Measurements from ENCODE around the gene ATG16L2. TPM values are rescaled to one million over a fixed set of nuclear protein-coding genes. Genes with fewer than 3 reads are reported as not detected.

Gene ATG16L2
- total RNA-seq, 5 donors from 2014 or later (not counting 1 experiment from before 2014, with no cell fraction given) = 107 to 145 (median 127) TPM

DNA sequence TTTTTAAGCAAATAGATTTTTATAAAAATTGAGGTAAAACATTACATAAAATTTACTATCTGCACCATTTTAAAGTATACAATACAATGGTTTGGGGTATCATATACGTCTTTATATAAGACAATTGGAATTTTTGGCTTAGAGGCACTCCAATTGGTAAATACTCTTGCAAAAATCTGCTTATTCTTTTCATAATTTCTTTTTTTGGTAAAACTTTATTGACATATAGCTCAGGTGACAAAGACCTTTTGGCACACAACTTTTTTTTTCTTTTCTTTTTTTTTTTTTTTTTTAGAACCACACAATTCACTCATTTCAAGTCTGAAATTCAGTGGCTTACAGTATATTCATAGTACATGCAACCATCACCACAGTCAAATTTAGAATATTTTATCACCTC is 57.8 kb downstream of the ATG16L2 start:
- H3K4me3 Mint-ChIP-seq = no peak overlapping the region
- no CpG with 5 or more reads among the region's 1 CpG for WGBS (ENCODE audit: insufficient coverage)
- DNase-seq (no peak), ATAC-seq (replicated peaks in 1 of 4) (no peak)
- no peaks in the 10 kb centered on the region for H3K27me3 Mint-ChIP-seq
- H3K9me3 Mint-ChIP-seq = no peaks in the 10 kb centered on the region
- ChIA-PET CTCF (interaction anchor here (0.6 kb wide), 4 partner anchors 32 to 271 kb away, joined by 3 read pairs; no protein-coding TSS in a partner anchor), POLR2A (interaction anchor here in 1 of 2 donors (0.6 kb wide), 1 partner anchor 149 kb away, joined by 4 read pairs; no protein-coding TSS in a partner anchor)
- no peak overlapping the region for H3K27ac Mint-ChIP-seq
- no peak overlapping the region for H3K27ac ChIP-seq (ENCODE audit: low read length)
- H3K4me3 ChIP-seq (ENCODE audit: control insufficient read depth in 1 of 2, extremely low read depth in 1 of 2, low read length in 1 of 2) = no peak overlapping the region
- peaks cover 23% of the 10 kb centered on the region for H3K36me3 Mint-ChIP-seq
- H3K27me3 ChIP-seq (replicated peaks in 1 of 2; ENCODE audit: control insufficient read depth in 2 of 2, extremely low read depth in 1 of 2, insufficient read depth in 2 of 2, low read length in 1 of 2) = no peaks in the 10 kb centered on the region
- H3K4me1 ChIP-seq (ENCODE audit: control insufficient read depth in 1 of 2, extremely low read depth in 1 of 2, insufficient read depth in 2 of 2, low read length in 2 of 2) = peaks cover 3% of the 10 kb centered on the region in 2 experiments
- peaks cover 19 to 26% (median 21%) of the 10 kb centered on the region in 3 donors for H3K4me1 Mint-ChIP-seq
- no peaks in the 10 kb centered on the region for H3K9me3 ChIP-seq
- H3K36me3 ChIP-seq (ENCODE audit: control insufficient read depth in 2 of 2, extremely low read depth in 1 of 2, insufficient read depth in 1 of 2, low read length in 1 of 2) = peaks cover 0 to 7% of the 10 kb centered on the region in 2 donors

DNA sequence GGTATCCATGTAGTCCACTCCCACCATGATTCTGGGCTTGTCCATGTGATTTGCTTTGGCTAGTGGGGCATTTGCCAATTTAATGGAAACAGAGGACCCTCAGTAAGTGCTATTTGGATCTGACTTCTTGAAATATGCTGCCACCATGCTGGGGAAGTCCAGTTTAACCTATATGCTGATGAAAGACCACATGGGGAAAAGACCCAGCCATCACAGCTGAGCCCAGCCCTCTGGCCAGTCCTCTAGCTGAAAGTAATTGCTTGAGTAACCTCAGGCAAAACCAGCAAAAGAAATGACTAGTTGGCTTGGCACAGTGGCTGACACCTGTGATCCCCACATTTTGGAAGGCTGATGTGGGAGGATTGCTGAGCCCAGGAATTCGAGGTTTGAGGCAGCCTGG is 61.5 kb downstream of the ATG16L2 start:
- Mint-ChIP-seq H3K36me3 (peaks cover 32% of the 10 kb centered on the region), H3K4me3 (no peak overlapping the region), H3K9me3 (peaks cover 0 to 6% (median 2%) of the 10 kb centered on the region in 3 donors), H3K27me3 (no peaks in the 10 kb centered on the region), H3K4me1 (peaks cover 5 to 11% (median 6%) of the 10 kb centered on the region in 3 donors), H3K27ac (no peak overlapping the region)
- no peak for ATAC-seq (replicated peaks in 1 of 4)
- CTCF ChIA-PET = no interaction called here
- no peaks in the 10 kb centered on the region for H3K9me3 ChIP-seq
- WGBS (ENCODE audit: insufficient coverage) = no CpG with 5 or more reads among the region's 1 CpG
- no peak overlapping the region for H3K4me3 ChIP-seq (ENCODE audit: control insufficient read depth in 1 of 2, extremely low read depth in 1 of 2, low read length in 1 of 2)
- H3K27ac ChIP-seq (ENCODE audit: low read length) = no peak overlapping the region
- peaks cover 0 to 3% of the 10 kb centered on the region in 2 donors for H3K36me3 ChIP-seq (ENCODE audit: control insufficient read depth in 2 of 2, extremely low read depth in 1 of 2, insufficient read depth in 1 of 2, low read length in 1 of 2)
- POLR2A ChIA-PET = no interaction called here
- no peak for DNase-seq
- no peaks in the 10 kb centered on the region for H3K27me3 ChIP-seq (replicated peaks in 1 of 2; ENCODE audit: control insufficient read depth in 2 of 2, extremely low read depth in 1 of 2, insufficient read depth in 2 of 2, low read length in 1 of 2)
- no peaks in the 10 kb centered on the region for H3K4me1 ChIP-seq (ENCODE audit: control insufficient read depth in 1 of 2, extremely low read depth in 1 of 2, insufficient read depth in 2 of 2, low read length in 2 of 2)

- DNase-seq (no peak), ATAC-seq (replicated peaks in 1 of 4) (no peak)
- H3K27me3 Mint-ChIP-seq = no peaks in the 10 kb centered on the region
- ChIA-PET POLR2A (no interaction called here), CTCF (no interaction called here)
- H3K9me3 Mint-ChIP-seq = peaks cover 0 to 6% (median 2%) of the 10 kb centered on the region in 3 donors
- no peak overlapping the region for H3K4me3 Mint-ChIP-seq
- Histone ChIP-seq H3K27me3 (replicated peaks in 1 of 2; ENCODE audit: control insufficient read depth in 2 of 2, extremely low read depth in 1 of 2, insufficient read depth in 2 of 2, low read length in 1 of 2) (no peaks in the 10 kb centered on the region), H3K4me1 (ENCODE audit: control insufficient read depth in 1 of 2, extremely low read depth in 1 of 2, insufficient read depth in 2 of 2, low read length in 2 of 2) (no peaks in the 10 kb centered on the region), H3K36me3 (ENCODE audit: control insufficient read depth in 2 of 2, extremely low read depth in 1 of 2, insufficient read depth in 1 of 2, low read length in 1 of 2) (peaks cover 0 to 3% of the 10 kb centered on the region in 2 donors), H3K27ac (ENCODE audit: low read length) (no peak overlapping the region), H3K9me3 (no peaks in the 10 kb centered on the region), H3K4me3 (ENCODE audit: control insufficient read depth in 1 of 2, extremely low read depth in 1 of 2, low read length in 1 of 2) (no peak overlapping the region)
- 98% methylated on average over 3 of the region's 3 CpGs for WGBS (ENCODE audit: insufficient coverage)
- H3K36me3 Mint-ChIP-seq = peaks cover 36% of the 10 kb centered on the region
- H3K27ac Mint-ChIP-seq = no peak overlapping the region
- H3K4me1 Mint-ChIP-seq = peaks cover 1 to 7% (median 6%) of the 10 kb centered on the region in 3 donors
Measured at GRCh38 chr11:72876147-72876546, 61.9 kb downstream of the ATG16L2 start.

Other genes with a start within 250 kb of the ATG16L2 start
- gene PDE2A, start 140.0 kb upstream of the ATG16L2 start, total RNA-seq = 1 to 10 TPM; 1.1 to 6.1 (median 1.7) TPM
- gene ARAP1, start 62.0 kb upstream of the ATG16L2 start, total RNA-seq = 100 to 1,000 TPM; 117 to 162 (median 148) TPM
- 10 to 100 TPM; 11.1 to 24.9 (median 19.1) TPM for gene STARD10, start 20.4 kb upstream of the ATG16L2 start, total RNA-seq